ENCODE measurements around the gene C11orf21. TPM values are rescaled to one million over a fixed set of nuclear protein-coding genes. Genes with fewer than 3 reads are reported as not detected.
A peak's percentile ranks its signal among the peaks of the same experiment; 100 is the strongest.

Gene C11orf21
- total and polyA plus RNA-seq, 9 of the 15 experiments (the other 6 are each of a cell fraction or from before 2014, with no cell fraction given), result 0.10 to 2.6 (median 2.0) TPM

DNA sequence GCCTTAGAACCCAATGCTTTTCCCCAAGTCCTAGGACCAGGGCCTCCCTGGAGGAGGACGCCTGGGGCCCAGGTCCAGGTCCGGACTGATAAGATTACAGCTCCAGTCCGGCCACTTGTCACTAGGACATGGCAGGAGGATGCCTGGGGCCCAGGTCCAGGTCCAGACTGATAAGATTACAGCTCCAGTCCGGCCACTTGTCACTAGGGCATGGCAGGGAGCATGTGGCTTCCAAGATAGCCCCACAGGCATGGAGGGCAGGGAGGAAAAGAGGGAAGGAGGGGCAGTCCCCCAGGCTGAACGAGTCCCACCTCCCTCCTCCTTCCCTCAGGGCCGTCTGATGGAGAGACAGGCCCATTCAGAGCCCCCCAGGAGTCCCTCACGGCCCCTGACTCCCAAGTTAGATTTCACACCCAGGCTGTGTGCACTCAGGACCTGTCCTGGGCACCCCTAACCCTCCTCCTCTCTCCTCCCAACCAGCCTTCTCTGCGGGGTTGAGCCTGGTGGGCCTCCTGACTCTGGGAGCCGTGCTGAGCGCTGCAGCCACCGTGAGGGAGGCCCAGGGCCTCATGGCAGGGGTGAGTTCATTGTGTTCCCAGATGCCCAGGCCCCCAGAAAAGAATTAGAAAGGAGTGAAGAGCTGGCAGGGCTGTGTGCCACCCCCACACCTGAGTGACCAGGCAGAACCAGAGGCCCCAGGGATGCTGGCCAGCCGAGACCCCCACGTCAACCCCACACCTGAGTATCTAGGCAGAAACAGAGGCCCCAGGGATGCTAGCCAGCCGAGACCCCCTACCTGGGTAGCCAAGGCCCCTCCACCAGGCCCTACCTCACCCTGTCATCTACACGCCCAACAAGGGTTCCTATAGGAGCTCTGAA lies 2.1 kb upstream of the C11orf21 start (continued):
- TF ChIP-seq, protein P1, sequence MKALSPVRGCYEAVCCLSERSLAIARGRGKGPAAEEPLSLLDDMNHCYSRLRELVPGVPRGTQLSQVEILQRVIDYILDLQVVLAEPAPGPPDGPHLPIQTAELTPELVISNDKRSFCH (CRISPR knock-in tag; IDR thresholded peaks at IDR 0.05), result no peak
- TF ChIP-seq, protein P1 (tag; IDR thresholded peaks at IDR 0.05), result no peak
- TF ChIP-seq STAG1 (CRISPR knock-in tag; IDR thresholded peaks at IDR 0.05; ENCODE audit: borderline replicate concordance) (no peak), ZFP1 (CRISPR knock-in tag; IDR thresholded peaks at IDR 0.05) (no peak), CBFA2T2 (conservative IDR thresholded peaks at IDR 0.05) (peak; percentile 99), SMAD3 (CRISPR knock-in tag; conservative IDR thresholded peaks at IDR 0.05) (peak; percentile 92), NFXL1 (CRISPR knock-in tag; IDR thresholded peaks at IDR 0.05) (no peak), DMBX1 (CRISPR knock-in tag; IDR thresholded peaks at IDR 0.05; ENCODE audit: borderline replicate concordance) (peak; percentile 92), TAL1 (IDR thresholded peaks at IDR 0.05) (peak; percentile 98), SAP30 (IDR thresholded peaks at IDR 0.05; ENCODE audit: borderline replicate concordance, insufficient read depth, low read depth, low read length, poor library complexity, severe bottlenecking) (no peak), MTA3 (IDR thresholded peaks at IDR 0.05; ENCODE audit: borderline replicate concordance) (peak; percentile 85), HNRNPUL1 (IDR thresholded peaks at IDR 0.05; ENCODE audit: low read length) (no peak), HLTF (IDR thresholded peaks at IDR 0.05) (peak; percentile 90), IRF2 (CRISPR knock-in tag; IDR thresholded peaks at IDR 0.05) (no peak), ATF1 (CRISPR knock-in tag; IDR thresholded peaks at IDR 0.05) (no peak), ATF1 (tag; IDR thresholded peaks at IDR 0.05) (peak; percentile 73), CREB1 (IDR thresholded peaks at IDR 0.05) (peak; percentile 64; the same call in 1 of the 2 replicates), CREB1 (CRISPR knock-in tag; IDR thresholded peaks at IDR 0.05) (no peak), CHD1 (IDR thresholded peaks at IDR 0.05; ENCODE audit: low read length) (no peak), MED1 (CRISPR knock-in tag; IDR thresholded peaks at IDR 0.05; ENCODE audit: borderline replicate concordance) (no peak), BCOR (IDR thresholded peaks at IDR 0.05) (peak; percentile 91), KLF16 (IDR thresholded peaks at IDR 0.05) (peak; percentile 99), KHSRP (IDR thresholded peaks at IDR 0.05) (peak; percentile 62; the same call in 1 of the 2 replicates), ESRRA (IDR thresholded peaks at IDR 0.05; ENCODE audit: borderline replicate concordance, low read depth) (no peak), RBM14 (IDR thresholded peaks at IDR 0.05; ENCODE audit: borderline replicate concordance, insufficient read depth, low read depth, low read length) (no peak), HEY1 (CRISPR knock-in tag; IDR thresholded peaks at IDR 0.05; ENCODE audit: borderline replicate concordance) (no peak), NFIX (CRISPR knock-in tag; IDR thresholded peaks at IDR 0.05; ENCODE audit: low read depth) (no peak), ZNF668 (CRISPR knock-in tag; IDR thresholded peaks at IDR 0.05) (no peak), HDAC6 (IDR thresholded peaks at IDR 0.05; ENCODE audit: low read depth, low read length) (no peak), EGR1 (conservative IDR thresholded peaks at IDR 0.05) (0 out of 2 replicates have a peak, but pooled peaks have one; percentile 20), CC2D1A (IDR thresholded peaks at IDR 0.05) (peak; percentile 97; the same call in 1 of the 2 replicates), ZBED1 (IDR thresholded peaks at IDR 0.05) (peak; percentile 84; the same call in 1 of the 2 replicates)

Measured in K562 (cell line).